HepG2 (cell line): Measurements from ENCODE around the gene TJAP1. TPM values are rescaled to one million over a fixed set of nuclear protein-coding genes. Genes with fewer than 3 reads are reported as not detected.

ENCODE experiments used
- AHR ChIP-seq: IDR thresholded peaks from 2 replicates; pipeline ENCODE4 v1.6.1; 2018; ENCODE audit warnings: missing genetic modification reagents, missing compliant biosample characterization
- ARID2 ChIP-seq: sonication (generic); formaldehyde crosslinking; IDR thresholded peaks from 2 replicates; pipeline ENCODE4 v1.8.1; 2022; ENCODE audit warnings: mild to moderate bottlenecking, missing genetic modification reagents, borderline replicate concordance
- IKZF1 ChIP-seq: fragments of 450-650 bp; IDR thresholded peaks from 2 replicates; pipeline ENCODE4 v1.7.1; 2016
- ISL2 ChIP-seq: sonication (generic); formaldehyde crosslinking; IDR thresholded peaks from 2 replicates; pipeline ENCODE4 v1.5.0; 2020; ENCODE audit warnings: missing genetic modification reagents
- MAF1 ChIP-seq: sonication (generic); formaldehyde crosslinking; IDR thresholded peaks from 2 replicates; pipeline ENCODE4 v1.5.0; 2020; ENCODE audit warnings: missing genetic modification reagents, borderline replicate concordance
- MXI1 ChIP-seq: IDR thresholded peaks from 3 replicates; pipeline ENCODE4 v1.6.1; 2012; ENCODE audit warnings: low read depth, low read length, inconsistent platforms, borderline replicate concordance
- NR2F2 ChIP-seq: IDR thresholded peaks from 2 replicates; pipeline ENCODE4 v1.6.1; 2012; ENCODE audit warnings: low read depth, inconsistent platforms, borderline replicate concordance
- PPARG ChIP-seq: conservative IDR thresholded peaks from 2 replicates; pipeline ENCODE4 v1.6.1; 2016; ENCODE audit warnings: missing biosample characterization, missing genetic modification reagents
- RNF2 ChIP-seq: fragments of 450-650 bp; conservative IDR thresholded peaks from 2 replicates; pipeline ENCODE4 v1.6.1; 2016; ENCODE audit warnings: low read depth
- SMAD1 ChIP-seq: sonication (generic); formaldehyde crosslinking; IDR thresholded peaks from 2 replicates; pipeline ENCODE4 v1.4.0; 2020; ENCODE audit warnings: missing genetic modification reagents, low read depth, mild to moderate bottlenecking, borderline replicate concordance
- ZFX ChIP-seq: sonication (generic); formaldehyde crosslinking; IDR thresholded peaks from 2 replicates; pipeline ENCODE4 v1.4.0; 2020; ENCODE audit warnings: mild to moderate bottlenecking, low read depth, missing genetic modification reagents, moderate library complexity
- ZNF224 ChIP-seq: sonication (generic); formaldehyde crosslinking; IDR thresholded peaks from 2 replicates; pipeline ENCODE4 v1.5.0; 2020; ENCODE audit warnings: mild to moderate bottlenecking, missing genetic modification reagents
- ZNF782 ChIP-seq: sonication (generic); formaldehyde crosslinking; IDR thresholded peaks from 2 replicates; pipeline ENCODE4 v1.4.0; 2020; ENCODE audit warnings: missing genetic modification reagents, mild to moderate bottlenecking, borderline replicate concordance
- ZNF788 ChIP-seq: sonication (generic); formaldehyde crosslinking; IDR thresholded peaks from 2 replicates; pipeline ENCODE4 v1.5.0; 2020; ENCODE audit warnings: mild to moderate bottlenecking, missing genetic modification reagents, borderline replicate concordance
- polyA plus RNA-seq, 8 experiments: library from polyadenylated mRNA; depleted of rRNA in 3 of 8; stranded (reverse) in 7 of 8; unstranded in 1 of 8; fragments of >200 nt; fragmentation: Illumina TruSeq in 4 of 8; extraction: Trizol in 4 of 8; gene quantifications; 2 replicates each; pipeline versions ENCODE4 v1.2.1 to v1.2.3, GENCODE V29; 2011 to 2016; ENCODE audit warnings: low read depth in 4 of 8, missing spikeins in 1 of 8, mixed read lengths in 1 of 8; ENCODE audit not compliant: insufficient read depth in 1 of 8
- total RNA-seq, 5 experiments: library from RNA; depleted of rRNA; stranded (reverse); fragments of >200 nt; fragmentation: Illumina TruSeq; extraction: Trizol; gene quantifications; 2 replicates each; pipeline ENCODE4 v1.2.3, GENCODE V29; 2016; ENCODE audit warnings: low read depth in 1 of 5
- TF ChIP-seq, protein P1 (sequence below): sonication (generic); formaldehyde crosslinking; IDR thresholded peaks from 2 replicates; pipeline ENCODE4 v1.5.0; 2020; ENCODE audit warnings: missing genetic modification reagents, mild to moderate bottlenecking, borderline replicate concordance
- TF ChIP-seq, protein P2 (sequence below): sonication (generic); formaldehyde crosslinking; IDR thresholded peaks from 2 replicates; pipeline ENCODE4 v1.8.0; 2022; ENCODE audit warnings: missing genetic modification reagents, mild to moderate bottlenecking, borderline replicate concordance
- TF ChIP-seq, protein P3 (sequence below): sonication (generic); formaldehyde crosslinking; IDR thresholded peaks from 2 replicates; pipeline ENCODE4 v1.5.0; 2020; ENCODE audit warnings: mild to moderate bottlenecking, missing genetic modification reagents
- TF ChIP-seq, protein P4 (sequence below): sonication (generic); formaldehyde crosslinking; IDR thresholded peaks from 2 replicates; pipeline ENCODE4 v1.5.0; 2020; ENCODE audit warnings: mild to moderate bottlenecking, missing genetic modification reagents
- TF ChIP-seq, protein P5 (sequence below): sonication (generic); formaldehyde crosslinking; IDR thresholded peaks from 2 replicates; pipeline ENCODE4 v1.4.0; 2020; ENCODE audit warnings: mild to moderate bottlenecking, missing genetic modification reagents

TJAP1 gene
- total and polyA plus RNA-seq, 2 of the 13 experiments (the other 11 are each of a cell fraction or from before 2014, with no cell fraction given) = 15.7 to 41.6 TPM

DNA sequence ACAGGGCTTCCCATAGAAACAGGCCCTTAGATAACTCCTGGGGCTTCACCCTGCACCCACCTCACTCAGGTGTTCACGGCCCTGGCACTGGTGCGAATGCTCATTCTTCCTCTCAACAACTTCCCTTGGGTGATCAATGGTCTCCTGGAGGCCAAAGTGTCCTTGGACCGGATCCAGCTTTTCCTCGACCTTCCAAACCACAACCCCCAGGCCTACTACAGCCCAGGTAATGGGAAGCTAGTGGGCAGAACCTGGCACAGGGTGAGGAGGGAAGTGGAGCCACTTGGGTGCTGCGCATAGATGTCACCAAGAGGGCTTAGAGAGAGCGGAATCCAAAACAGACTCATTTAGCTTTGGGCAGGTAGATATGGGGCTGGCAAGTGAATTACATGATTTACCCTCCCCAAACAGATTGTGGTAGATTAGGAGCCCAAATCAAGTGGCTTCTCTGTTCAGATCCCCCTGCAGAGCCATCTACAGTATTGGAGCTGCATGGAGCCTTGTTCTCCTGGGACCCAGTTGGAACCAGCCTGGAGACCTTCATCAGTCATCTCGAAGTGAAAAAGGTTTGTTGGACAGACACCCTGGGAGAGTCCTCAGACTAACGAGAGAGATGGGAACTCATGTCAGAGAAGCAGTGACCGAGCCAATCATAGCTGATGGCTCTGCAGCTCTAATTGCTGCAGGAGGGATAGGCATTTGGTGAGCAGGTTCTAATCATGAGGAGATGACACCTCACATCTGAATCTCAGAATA is 41.5 kb upstream of the TJAP1 start (continued):
- TF ChIP-seq, protein P1, sequence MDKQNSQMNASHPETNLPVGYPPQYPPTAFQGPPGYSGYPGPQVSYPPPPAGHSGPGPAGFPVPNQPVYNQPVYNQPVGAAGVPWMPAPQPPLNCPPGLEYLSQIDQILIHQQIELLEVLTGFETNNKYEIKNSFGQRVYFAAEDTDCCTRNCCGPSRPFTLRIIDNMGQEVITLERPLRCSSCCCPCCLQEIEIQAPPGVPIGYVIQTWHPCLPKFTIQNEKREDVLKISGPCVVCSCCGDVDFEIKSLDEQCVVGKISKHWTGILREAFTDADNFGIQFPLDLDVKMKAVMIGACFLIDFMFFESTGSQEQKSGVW (CRISPR knock-in tag) = no peak
- TF ChIP-seq NR2F2 (no peak), ARID2 (CRISPR knock-in tag) (0 out of 2 replicates have a peak, but pooled peaks have one; percentile 25), ZFX (CRISPR knock-in tag) (peak; percentile 26; the same call in 1 of the 2 replicates), AHR (no peak), ZNF782 (CRISPR knock-in tag) (peak; percentile 38; the same call in 1 of the 2 replicates), PPARG (no peak), SMAD1 (CRISPR knock-in tag) (no peak), ISL2 (CRISPR knock-in tag) (no peak), ZNF224 (CRISPR knock-in tag) (no peak), ZNF788 (CRISPR knock-in tag) (0 out of 2 replicates have a peak, but pooled peaks have one; percentile 24), IKZF1 (no peak), MXI1 (no peak), RNF2 (no peak), MAF1 (no peak)
- TF ChIP-seq, protein P2, sequence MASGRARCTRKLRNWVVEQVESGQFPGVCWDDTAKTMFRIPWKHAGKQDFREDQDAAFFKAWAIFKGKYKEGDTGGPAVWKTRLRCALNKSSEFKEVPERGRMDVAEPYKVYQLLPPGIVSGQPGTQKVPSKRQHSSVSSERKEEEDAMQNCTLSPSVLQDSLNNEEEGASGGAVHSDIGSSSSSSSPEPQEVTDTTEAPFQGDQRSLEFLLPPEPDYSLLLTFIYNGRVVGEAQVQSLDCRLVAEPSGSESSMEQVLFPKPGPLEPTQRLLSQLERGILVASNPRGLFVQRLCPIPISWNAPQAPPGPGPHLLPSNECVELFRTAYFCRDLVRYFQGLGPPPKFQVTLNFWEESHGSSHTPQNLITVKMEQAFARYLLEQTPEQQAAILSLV (CRISPR knock-in tag) = 0 out of 2 replicates have a peak, but pooled peaks have one; percentile 42
- TF ChIP-seq, protein P3, sequence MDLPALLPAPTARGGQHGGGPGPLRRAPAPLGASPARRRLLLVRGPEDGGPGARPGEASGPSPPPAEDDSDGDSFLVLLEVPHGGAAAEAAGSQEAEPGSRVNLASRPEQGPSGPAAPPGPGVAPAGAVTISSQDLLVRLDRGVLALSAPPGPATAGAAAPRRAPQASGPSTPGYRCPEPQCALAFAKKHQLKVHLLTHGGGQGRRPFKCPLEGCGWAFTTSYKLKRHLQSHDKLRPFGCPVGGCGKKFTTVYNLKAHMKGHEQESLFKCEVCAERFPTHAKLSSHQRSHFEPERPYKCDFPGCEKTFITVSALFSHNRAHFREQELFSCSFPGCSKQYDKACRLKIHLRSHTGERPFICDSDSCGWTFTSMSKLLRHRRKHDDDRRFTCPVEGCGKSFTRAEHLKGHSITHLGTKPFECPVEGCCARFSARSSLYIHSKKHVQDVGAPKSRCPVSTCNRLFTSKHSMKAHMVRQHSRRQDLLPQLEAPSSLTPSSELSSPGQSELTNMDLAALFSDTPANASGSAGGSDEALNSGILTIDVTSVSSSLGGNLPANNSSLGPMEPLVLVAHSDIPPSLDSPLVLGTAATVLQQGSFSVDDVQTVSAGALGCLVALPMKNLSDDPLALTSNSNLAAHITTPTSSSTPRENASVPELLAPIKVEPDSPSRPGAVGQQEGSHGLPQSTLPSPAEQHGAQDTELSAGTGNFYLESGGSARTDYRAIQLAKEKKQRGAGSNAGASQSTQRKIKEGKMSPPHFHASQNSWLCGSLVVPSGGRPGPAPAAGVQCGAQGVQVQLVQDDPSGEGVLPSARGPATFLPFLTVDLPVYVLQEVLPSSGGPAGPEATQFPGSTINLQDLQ (CRISPR knock-in tag) = 0 out of 2 replicates have a peak, but pooled peaks have one; percentile 40
- TF ChIP-seq, protein P4, sequence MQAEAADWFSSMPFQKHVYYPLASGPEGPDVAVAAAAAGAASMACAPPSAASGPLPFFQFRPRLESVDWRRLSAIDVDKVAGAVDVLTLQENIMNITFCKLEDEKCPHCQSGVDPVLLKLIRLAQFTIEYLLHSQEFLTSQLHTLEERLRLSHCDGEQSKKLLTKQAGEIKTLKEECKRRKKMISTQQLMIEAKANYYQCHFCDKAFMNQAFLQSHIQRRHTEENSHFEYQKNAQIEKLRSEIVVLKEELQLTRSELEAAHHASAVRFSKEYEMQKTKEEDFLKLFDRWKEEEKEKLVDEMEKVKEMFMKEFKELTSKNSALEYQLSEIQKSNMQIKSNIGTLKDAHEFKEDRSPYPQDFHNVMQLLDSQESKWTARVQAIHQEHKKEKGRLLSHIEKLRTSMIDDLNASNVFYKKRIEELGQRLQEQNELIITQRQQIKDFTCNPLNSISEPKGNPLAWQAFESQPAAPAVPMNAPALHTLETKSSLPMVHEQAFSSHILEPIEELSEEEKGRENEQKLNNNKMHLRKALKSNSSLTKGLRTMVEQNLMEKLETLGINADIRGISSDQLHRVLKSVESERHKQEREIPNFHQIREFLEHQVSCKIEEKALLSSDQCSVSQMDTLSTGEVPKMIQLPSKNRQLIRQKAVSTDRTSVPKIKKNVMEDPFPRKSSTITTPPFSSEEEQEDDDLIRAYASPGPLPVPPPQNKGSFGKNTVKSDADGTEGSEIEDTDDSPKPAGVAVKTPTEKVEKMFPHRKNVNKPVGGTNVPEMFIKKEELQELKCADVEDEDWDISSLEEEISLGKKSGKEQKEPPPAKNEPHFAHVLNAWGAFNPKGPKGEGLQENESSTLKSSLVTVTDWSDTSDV = no peak
- TF ChIP-seq, protein P5, sequence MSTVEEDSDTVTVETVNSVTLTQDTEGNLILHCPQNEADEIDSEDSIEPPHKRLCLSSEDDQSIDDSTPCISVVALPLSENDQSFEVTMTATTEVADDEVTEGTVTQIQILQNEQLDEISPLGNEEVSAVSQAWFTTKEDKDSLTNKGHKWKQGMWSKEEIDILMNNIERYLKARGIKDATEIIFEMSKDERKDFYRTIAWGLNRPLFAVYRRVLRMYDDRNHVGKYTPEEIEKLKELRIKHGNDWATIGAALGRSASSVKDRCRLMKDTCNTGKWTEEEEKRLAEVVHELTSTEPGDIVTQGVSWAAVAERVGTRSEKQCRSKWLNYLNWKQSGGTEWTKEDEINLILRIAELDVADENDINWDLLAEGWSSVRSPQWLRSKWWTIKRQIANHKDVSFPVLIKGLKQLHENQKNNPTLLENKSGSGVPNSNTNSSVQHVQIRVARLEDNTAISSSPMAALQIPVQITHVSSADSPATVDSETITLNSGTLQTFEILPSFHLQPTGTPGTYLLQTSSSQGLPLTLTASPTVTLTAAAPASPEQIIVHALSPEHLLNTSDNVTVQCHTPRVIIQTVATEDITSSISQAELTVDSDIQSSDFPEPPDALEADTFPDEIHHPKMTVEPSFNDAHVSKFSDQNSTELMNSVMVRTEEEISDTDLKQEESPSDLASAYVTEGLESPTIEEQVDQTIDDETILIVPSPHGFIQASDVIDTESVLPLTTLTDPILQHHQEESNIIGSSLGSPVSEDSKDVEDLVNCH (CRISPR knock-in tag) = peak; percentile 62; the same call in 1 of the 2 replicates
